ENCODE data around the gene PPP2R3A.
"Not testable (repeated sequence)": the region's sequence is repeated elsewhere in the genome, so short reads cannot be mapped to it uniquely, and the experiment has no call there.

PPP2R3A gene

DNA sequence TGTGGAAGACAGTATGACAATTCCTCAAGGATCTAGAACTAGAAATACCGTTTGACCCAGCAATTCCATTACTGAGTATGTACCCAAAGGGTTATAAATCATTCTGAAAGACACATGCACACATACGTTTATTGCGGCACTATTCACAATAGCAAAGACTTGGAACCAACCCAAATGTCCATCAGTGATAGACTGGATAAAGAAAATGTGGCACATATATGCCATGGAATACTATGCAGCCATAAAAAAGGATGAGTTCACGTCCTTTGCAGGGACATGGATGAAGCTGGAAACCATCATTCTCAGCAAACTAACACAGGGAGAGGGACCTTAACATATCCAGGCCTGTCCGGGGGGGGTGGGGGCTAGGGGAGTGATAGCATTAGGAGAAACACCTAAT, 154.3 kb downstream of the PPP2R3A start:
- WGBS, 2 experiments = 90 to 98% methylated on average over 5 of the region's 5 CpGs
- H3K9me3 ChIP-seq (ENCODE audit: control insufficient read depth, low read length); H3K27me3 ChIP-seq (ENCODE audit: control insufficient read depth, insufficient read depth, low read length, poor library complexity, severe bottlenecking); H3K27ac ChIP-seq (ENCODE audit: insufficient read depth, low read depth, low read length, poor library complexity, severe bottlenecking); H3K36me3 ChIP-seq (ENCODE audit: control insufficient read depth, insufficient read depth, low read length); H3K4me1 ChIP-seq (ENCODE audit: control insufficient read depth, insufficient read depth, low read length); H3K4me3 ChIP-seq (ENCODE audit: insufficient read depth, low read depth, low read length): not testable (repeated sequence)

DNA sequence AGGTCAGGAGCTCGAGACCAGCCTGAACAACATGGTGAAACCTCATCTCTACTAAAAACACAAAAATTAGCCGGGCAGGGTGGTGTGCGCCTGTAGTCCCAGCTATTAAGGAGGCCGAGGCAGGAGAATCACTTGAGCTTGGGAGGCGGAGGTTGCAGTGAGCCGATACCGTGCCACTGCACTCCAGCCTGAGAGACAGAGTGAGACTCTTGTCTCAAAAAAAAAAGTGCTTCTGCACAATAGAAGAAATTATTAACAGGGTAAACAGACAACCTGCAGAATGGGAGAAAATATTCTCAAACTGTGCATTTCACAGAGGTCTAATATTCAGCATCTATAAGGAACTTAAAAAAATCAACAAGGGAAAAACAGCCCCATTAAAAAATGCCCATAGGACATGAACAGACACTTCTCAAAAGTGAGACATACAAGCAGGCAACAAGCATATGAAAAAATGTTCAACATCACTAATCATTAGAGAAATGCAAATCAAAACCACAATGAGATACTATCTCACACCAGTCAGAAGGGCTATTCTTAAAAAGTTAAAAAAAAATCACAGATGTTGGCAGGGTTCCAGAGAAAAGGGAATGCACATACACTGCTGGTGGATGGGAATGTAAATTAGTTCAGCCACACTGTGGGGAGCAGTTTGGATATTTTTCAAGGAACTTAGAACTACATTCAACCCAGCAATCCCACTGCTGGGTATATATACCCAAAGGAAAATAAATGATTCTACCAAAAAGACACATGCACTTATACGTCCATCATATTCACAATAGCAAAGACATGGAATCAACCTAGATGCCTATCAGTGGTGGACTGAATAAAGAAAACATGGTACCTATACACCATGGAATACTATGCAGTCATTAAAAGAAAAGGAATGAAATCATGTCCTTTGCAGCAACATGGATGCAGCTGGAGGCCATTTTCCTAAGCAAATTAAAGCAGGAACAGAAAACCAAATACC, 155.1 kb downstream of the PPP2R3A start:
- H3K4me1 ChIP-seq (ENCODE audit: control insufficient read depth, insufficient read depth, low read length) = no peaks in the 10 kb centered on the region
- no peak overlapping the region for H3K27ac ChIP-seq (ENCODE audit: insufficient read depth, low read depth, low read length, poor library complexity, severe bottlenecking)
- no peaks in the 10 kb centered on the region for H3K36me3 ChIP-seq (ENCODE audit: control insufficient read depth, insufficient read depth, low read length)
- H3K9me3 ChIP-seq (ENCODE audit: control insufficient read depth, low read length) = no peaks in the 10 kb centered on the region
- whole genome bisulfite sequencing, 2 experiments = 92 to 94% methylated on average over 8 of the region's 8 CpGs
- H3K27me3 ChIP-seq (ENCODE audit: control insufficient read depth, insufficient read depth, low read length, poor library complexity, severe bottlenecking) = no peaks in the 10 kb centered on the region
- H3K4me3 ChIP-seq (ENCODE audit: insufficient read depth, low read depth, low read length) = no peak overlapping the region

DNA sequence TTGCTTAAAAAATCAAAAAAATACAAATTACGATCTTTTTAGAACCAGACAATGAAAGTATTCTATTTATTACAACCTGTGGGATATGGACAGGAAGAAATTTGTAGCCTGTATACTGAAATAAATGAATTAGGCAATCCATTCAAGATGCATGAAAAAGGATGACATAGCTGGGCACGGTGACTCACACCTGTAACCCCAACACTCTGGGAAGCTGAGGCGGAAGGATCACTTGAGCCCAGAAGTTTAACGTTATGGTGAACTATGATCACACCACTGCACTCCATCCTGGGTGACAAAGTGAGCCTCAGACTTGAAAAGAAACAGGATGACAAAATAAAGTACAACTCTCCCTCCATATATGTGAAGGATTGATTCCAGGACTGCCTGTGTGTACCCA, 156.5 kb downstream of the PPP2R3A start:
- 91 to 92% methylated on average over 3 of the region's 4 CpGs for WGBS, 2 experiments
- no peak overlapping the region for H3K27ac ChIP-seq (ENCODE audit: insufficient read depth, low read depth, low read length, poor library complexity, severe bottlenecking)
- no peaks in the 10 kb centered on the region for H3K4me1 ChIP-seq (ENCODE audit: control insufficient read depth, insufficient read depth, low read length)
- H3K9me3 ChIP-seq (ENCODE audit: control insufficient read depth, low read length) = peaks cover 3% of the 10 kb centered on the region
- H3K4me3 ChIP-seq (ENCODE audit: insufficient read depth, low read depth, low read length) = no peak overlapping the region
- peaks cover 5% of the 10 kb centered on the region for H3K36me3 ChIP-seq (ENCODE audit: control insufficient read depth, insufficient read depth, low read length)
- no peaks in the 10 kb centered on the region for H3K27me3 ChIP-seq (ENCODE audit: control insufficient read depth, insufficient read depth, low read length, poor library complexity, severe bottlenecking)

DNA sequence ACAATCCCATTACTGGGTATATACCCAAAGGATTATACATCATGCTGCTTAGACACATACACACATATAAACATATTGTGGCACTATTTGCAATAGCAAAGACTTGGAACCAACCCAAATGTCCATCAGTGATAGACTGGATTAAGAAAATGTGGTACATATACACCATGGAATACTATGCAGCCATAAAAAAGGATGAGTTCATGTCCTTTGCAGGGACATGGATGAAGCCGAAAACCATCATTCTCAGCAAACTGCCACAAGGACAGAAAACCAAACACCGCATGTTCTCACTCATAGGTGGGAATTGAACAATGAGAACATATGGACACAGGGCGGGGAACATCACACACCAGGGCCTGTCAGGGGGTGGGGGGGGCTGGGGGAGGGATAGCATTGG, 166.1 kb downstream of the PPP2R3A start:
- H3K27me3 ChIP-seq (ENCODE audit: control insufficient read depth, insufficient read depth, low read length, poor library complexity, severe bottlenecking); H3K27ac ChIP-seq (ENCODE audit: insufficient read depth, low read depth, low read length, poor library complexity, severe bottlenecking); H3K36me3 ChIP-seq (ENCODE audit: control insufficient read depth, insufficient read depth, low read length); H3K9me3 ChIP-seq (ENCODE audit: control insufficient read depth, low read length); H3K4me3 ChIP-seq (ENCODE audit: insufficient read depth, low read depth, low read length); H3K4me1 ChIP-seq (ENCODE audit: control insufficient read depth, insufficient read depth, low read length): not testable (repeated sequence)
- WGBS, 2 experiments = 92 to 96% methylated on average over 3 of the region's 3 CpGs

DNA sequence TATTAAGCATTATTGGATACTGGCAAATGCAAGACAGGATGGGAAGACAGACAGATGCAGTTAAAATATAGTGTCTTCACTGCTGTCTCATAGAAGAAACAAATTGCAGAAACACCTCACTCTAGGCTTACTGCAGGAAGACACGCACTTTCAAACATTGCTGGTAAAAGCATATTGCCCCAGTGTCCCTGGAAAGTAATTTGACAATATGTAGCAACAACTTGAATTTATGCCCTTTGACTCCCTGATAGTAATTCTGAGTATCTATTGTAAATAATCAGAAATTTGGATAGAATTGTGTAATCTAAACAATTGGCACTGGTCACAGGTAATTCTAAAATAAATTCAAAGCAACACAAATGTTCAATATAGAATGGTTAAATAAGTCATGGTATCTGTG, 168.6 kb downstream of the PPP2R3A start:
- no peaks in the 10 kb centered on the region for H3K4me1 ChIP-seq (ENCODE audit: control insufficient read depth, insufficient read depth, low read length)
- H3K27me3 ChIP-seq (ENCODE audit: control insufficient read depth, insufficient read depth, low read length, poor library complexity, severe bottlenecking) = no peaks in the 10 kb centered on the region
- H3K9me3 ChIP-seq (ENCODE audit: control insufficient read depth, low read length) = no peaks in the 10 kb centered on the region
- WGBS, 2 experiments = 96 to 100% methylated on average over 1 of the region's 1 CpG
- H3K27ac ChIP-seq (ENCODE audit: insufficient read depth, low read depth, low read length, poor library complexity, severe bottlenecking) = no peak overlapping the region
- no peaks in the 10 kb centered on the region for H3K36me3 ChIP-seq (ENCODE audit: control insufficient read depth, insufficient read depth, low read length)
- H3K4me3 ChIP-seq (ENCODE audit: insufficient read depth, low read depth, low read length) = no peak overlapping the region

DNA sequence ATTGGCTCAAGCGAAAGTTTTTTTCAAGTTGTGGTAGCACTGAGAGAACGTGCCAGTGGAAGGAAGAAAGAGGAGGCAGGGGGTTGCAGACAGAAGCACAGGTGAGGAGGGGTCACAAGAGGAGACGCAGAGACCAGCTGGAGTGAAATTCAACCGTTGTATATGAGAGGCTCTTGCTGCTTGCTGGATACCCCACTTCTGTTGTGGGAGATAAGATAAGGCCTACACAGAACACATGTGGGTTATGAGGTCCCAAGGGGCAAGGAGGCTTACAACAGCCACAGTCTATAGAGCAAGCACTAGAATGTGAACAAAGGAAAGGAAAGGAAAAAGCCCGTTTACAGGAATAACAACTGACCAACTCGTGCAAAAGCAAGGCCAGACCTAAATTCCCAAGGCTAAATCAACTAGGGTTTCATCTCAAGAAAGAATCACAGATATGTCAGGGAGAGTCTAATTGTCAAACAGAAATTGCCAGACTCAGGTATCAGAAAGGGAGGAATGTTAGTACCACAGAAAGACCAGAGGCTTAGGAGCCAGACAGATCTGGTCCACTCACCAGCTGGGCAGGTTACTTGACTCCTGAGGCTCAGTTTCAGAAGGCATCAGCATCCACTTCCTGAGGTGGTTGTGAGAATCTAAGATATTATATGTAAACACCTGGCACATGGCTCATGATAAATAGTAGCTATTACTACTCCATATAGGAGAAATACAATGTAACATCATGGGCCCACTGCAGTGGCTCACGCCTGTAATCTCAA, 169.7 kb downstream of the PPP2R3A start:
- Histone ChIP-seq H3K4me3 (ENCODE audit: insufficient read depth, low read depth, low read length) (no peak overlapping the region), H3K27ac (ENCODE audit: insufficient read depth, low read depth, low read length, poor library complexity, severe bottlenecking) (no peak overlapping the region), H3K27me3 (ENCODE audit: control insufficient read depth, insufficient read depth, low read length, poor library complexity, severe bottlenecking) (no peaks in the 10 kb centered on the region), H3K4me1 (ENCODE audit: control insufficient read depth, insufficient read depth, low read length) (no peaks in the 10 kb centered on the region), H3K9me3 (ENCODE audit: control insufficient read depth, low read length) (no peaks in the 10 kb centered on the region), H3K36me3 (ENCODE audit: control insufficient read depth, insufficient read depth, low read length) (no peaks in the 10 kb centered on the region)
- WGBS, 2 experiments = 87 to 94% methylated on average over 7 of the region's 7 CpGs

DNA sequence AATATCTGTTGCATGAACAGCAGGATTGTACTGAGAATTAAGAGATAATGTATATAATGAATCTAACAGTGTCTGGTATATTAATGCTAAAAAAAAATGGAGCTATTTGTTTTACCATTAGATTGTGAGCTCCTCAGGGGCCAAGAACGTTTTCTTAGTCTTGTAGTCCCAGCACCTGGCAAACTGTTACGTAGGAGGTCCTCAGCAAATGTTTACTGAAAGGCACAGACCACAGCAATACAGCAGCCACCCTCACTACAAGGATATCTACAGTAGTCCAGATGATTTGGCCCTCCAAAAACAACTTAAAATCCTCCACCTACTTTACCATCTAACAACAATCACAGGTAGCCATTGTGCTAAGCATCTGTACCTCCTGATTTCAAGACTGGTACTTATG, 170.9 kb downstream of the PPP2R3A start:
- H3K4me1 ChIP-seq (ENCODE audit: control insufficient read depth, insufficient read depth, low read length) = no peaks in the 10 kb centered on the region
- H3K27me3 ChIP-seq (ENCODE audit: control insufficient read depth, insufficient read depth, low read length, poor library complexity, severe bottlenecking) = no peaks in the 10 kb centered on the region
- 88 to 90% methylated on average over 2 of the region's 2 CpGs for WGBS, 2 experiments

DNA sequence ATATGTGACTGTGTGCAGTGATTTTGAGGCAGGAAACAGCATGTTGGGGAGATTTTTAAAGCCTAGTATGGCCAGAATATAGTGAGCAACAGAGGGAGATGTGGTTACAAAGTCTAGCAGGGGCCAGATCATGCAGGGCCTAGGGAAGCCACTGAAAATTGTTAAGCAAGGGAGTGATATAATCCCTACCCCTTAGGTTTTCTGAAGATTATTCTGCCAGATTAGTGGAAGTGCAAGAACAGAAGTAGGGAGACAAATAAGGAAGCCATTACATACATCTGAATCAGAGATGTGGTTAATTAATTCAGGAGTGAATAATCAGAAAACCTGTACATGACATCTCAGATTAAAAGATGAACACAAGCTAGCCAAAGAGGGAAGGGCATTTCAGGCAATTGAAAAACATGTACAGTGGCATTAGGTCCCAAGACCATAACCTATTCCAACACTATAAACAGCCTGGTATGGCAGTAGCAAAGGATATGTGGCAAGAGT, 175.8 kb downstream of the PPP2R3A start:
- Histone ChIP-seq H3K4me3 (ENCODE audit: insufficient read depth, low read depth, low read length) (no peak overlapping the region), H3K27me3 (ENCODE audit: control insufficient read depth, insufficient read depth, low read length, poor library complexity, severe bottlenecking) (no peaks in the 10 kb centered on the region), H3K36me3 (ENCODE audit: control insufficient read depth, insufficient read depth, low read length) (peaks cover 7% of the 10 kb centered on the region), H3K9me3 (ENCODE audit: control insufficient read depth, low read length) (no peaks in the 10 kb centered on the region), H3K27ac (ENCODE audit: insufficient read depth, low read depth, low read length, poor library complexity, severe bottlenecking) (no peak overlapping the region), H3K4me1 (ENCODE audit: control insufficient read depth, insufficient read depth, low read length) (no peaks in the 10 kb centered on the region)

More for the DNA sequence above, 170.9 kb downstream of the PPP2R3A start:
- Histone ChIP-seq H3K4me3 (ENCODE audit: insufficient read depth, low read depth, low read length) (no peak overlapping the region), H3K27ac (ENCODE audit: insufficient read depth, low read depth, low read length, poor library complexity, severe bottlenecking) (no peak overlapping the region), H3K36me3 (ENCODE audit: control insufficient read depth, insufficient read depth, low read length) (no peaks in the 10 kb centered on the region), H3K9me3 (ENCODE audit: control insufficient read depth, low read length) (no peaks in the 10 kb centered on the region)

DNA sequence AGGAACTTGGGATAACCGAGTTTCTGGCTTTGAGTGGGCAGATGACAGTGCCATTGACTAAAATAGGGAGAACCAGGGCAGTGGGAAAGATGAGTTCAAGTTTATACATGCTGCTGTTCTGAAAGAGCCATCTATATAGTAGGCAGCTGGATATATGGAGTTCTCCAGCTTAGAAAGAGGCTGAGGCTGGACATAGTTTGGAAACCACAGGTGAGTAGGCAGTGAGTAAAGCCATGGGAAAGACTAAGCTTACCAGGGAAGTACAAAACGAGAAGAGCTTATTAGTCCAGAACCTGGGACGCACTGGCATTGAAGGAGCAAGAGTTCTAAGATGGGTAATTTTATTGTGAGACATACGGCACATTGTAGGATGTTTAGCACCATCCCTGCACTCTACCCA, 176.4 kb downstream of the PPP2R3A start:
- H3K27ac ChIP-seq (ENCODE audit: insufficient read depth, low read depth, low read length, poor library complexity, severe bottlenecking) = no peak overlapping the region
- 90 to 94% methylated on average over 4 of the region's 4 CpGs for WGBS, 2 experiments
- H3K9me3 ChIP-seq (ENCODE audit: control insufficient read depth, low read length) = no peaks in the 10 kb centered on the region
- H3K36me3 ChIP-seq (ENCODE audit: control insufficient read depth, insufficient read depth, low read length) = peaks cover 7% of the 10 kb centered on the region
- H3K4me3 ChIP-seq (ENCODE audit: insufficient read depth, low read depth, low read length) = no peak overlapping the region
- H3K27me3 ChIP-seq (ENCODE audit: control insufficient read depth, insufficient read depth, low read length, poor library complexity, severe bottlenecking) = no peaks in the 10 kb centered on the region
- H3K4me1 ChIP-seq (ENCODE audit: control insufficient read depth, insufficient read depth, low read length) = no peaks in the 10 kb centered on the region

- H3K27me3 ChIP-seq (ENCODE audit: control insufficient read depth, insufficient read depth, low read length, poor library complexity, severe bottlenecking) = no peaks in the 10 kb centered on the region
- peaks cover 7% of the 10 kb centered on the region for H3K36me3 ChIP-seq (ENCODE audit: control insufficient read depth, insufficient read depth, low read length)
- peak overlapping the region; percentile 6 for H3K27ac ChIP-seq (ENCODE audit: insufficient read depth, low read depth, low read length, poor library complexity, severe bottlenecking)
- 51 to 58% methylated on average over 3 of the region's 3 CpGs for WGBS, 2 experiments
- H3K9me3 ChIP-seq (ENCODE audit: control insufficient read depth, low read length) = no peaks in the 10 kb centered on the region
- no peak overlapping the region for H3K4me3 ChIP-seq (ENCODE audit: insufficient read depth, low read depth, low read length)
- H3K4me1 ChIP-seq (ENCODE audit: control insufficient read depth, insufficient read depth, low read length) = no peaks in the 10 kb centered on the region
Measured at GRCh38 chr3:136142592-136142991, 177.1 kb downstream of the PPP2R3A start.
